ENCODE data around the gene C1orf174. TPM values are rescaled to one million over a fixed set of nuclear protein-coding genes. Genes with fewer than 3 reads are reported as not detected.

The C1orf174 gene
- total RNA-seq, 1 experiment from 2014 or later, result 41.2 TPM

- no peaks in the 10 kb centered on the region for H3K4me1 ChIP-seq (ENCODE audit: control insufficient read depth, insufficient read depth, low read length)
- peaks cover 15% of the 10 kb centered on the region for H3K36me3 ChIP-seq (ENCODE audit: control insufficient read depth, insufficient read depth, low read length)
- POLR2A ChIA-PET, result no interaction called here
- BruUV-seq (replicated peaks), result no TSS peak
- ATAC-seq, result no peak
- H3K27me3 ChIP-seq (ENCODE audit: control insufficient read depth, insufficient read depth, low read length), result no peaks in the 10 kb centered on the region
- in situ Hi-C loops (cut with HindIII; ENCODE audit: low pct_unique_long_range_greater_than_20kb, low sequenced_read_pairs) (no loop called here), intact Hi-C loops (cut with micrococcal nuclease; ENCODE audit: unreplicated experiment) (no loop called here)
- H3K9me3 ChIP-seq (ENCODE audit: control insufficient read depth, insufficient read depth, low read depth, low read length), result no peaks in the 10 kb centered on the region
- CTCF ChIA-PET, result no interaction called here
- H3K4me3 ChIP-seq (ENCODE audit: low read depth in 2 of 2, low read length in 2 of 2), result no peak overlapping the region
- TF ChIP-seq REST (IDR thresholded peaks at IDR 0.05; ENCODE audit: insufficient read depth in 1 of 2, low read depth in 2 of 2, low read length in 1 of 2), result no peak
- TF ChIP-seq POLR2AphosphoS5 (IDR thresholded peaks at IDR 0.05; ENCODE audit: low read depth, low read length), result no peak
- TF ChIP-seq, protein P1, sequence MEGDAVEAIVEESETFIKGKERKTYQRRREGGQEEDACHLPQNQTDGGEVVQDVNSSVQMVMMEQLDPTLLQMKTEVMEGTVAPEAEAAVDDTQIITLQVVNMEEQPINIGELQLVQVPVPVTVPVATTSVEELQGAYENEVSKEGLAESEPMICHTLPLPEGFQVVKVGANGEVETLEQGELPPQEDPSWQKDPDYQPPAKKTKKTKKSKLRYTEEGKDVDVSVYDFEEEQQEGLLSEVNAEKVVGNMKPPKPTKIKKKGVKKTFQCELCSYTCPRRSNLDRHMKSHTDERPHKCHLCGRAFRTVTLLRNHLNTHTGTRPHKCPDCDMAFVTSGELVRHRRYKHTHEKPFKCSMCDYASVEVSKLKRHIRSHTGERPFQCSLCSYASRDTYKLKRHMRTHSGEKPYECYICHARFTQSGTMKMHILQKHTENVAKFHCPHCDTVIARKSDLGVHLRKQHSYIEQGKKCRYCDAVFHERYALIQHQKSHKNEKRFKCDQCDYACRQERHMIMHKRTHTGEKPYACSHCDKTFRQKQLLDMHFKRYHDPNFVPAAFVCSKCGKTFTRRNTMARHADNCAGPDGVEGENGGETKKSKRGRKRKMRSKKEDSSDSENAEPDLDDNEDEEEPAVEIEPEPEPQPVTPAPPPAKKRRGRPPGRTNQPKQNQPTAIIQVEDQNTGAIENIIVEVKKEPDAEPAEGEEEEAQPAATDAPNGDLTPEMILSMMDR (IDR thresholded peaks at IDR 0.05), result no peak
- no peak for TF ChIP-seq TCF7L2 (IDR thresholded peaks at IDR 0.05; ENCODE audit: low read depth, low read length)
- TF ChIP-seq SIN3A (IDR thresholded peaks at IDR 0.05; ENCODE audit: borderline replicate concordance, insufficient read depth, low read depth, low read length), result no peak
- no peak overlapping the region for H3K27ac ChIP-seq (ENCODE audit: low read length)
- DNase-seq (ENCODE audit: low read depth, low spot score), result no peak
Measured at GRCh38 chr1:3890389-3891328, 9.4 kb downstream of the C1orf174 start.

GRCh38 chr1:3889936-3890335 lies 10.1 kb downstream of the C1orf174 start:
- in situ Hi-C loops (cut with HindIII; ENCODE audit: low pct_unique_long_range_greater_than_20kb, low sequenced_read_pairs) (no loop called here), intact Hi-C loops (cut with micrococcal nuclease; ENCODE audit: unreplicated experiment) (no loop called here)
- Histone ChIP-seq H3K27me3 (ENCODE audit: control insufficient read depth, insufficient read depth, low read length) (no peaks in the 10 kb centered on the region), H3K4me3 (ENCODE audit: low read depth in 2 of 2, low read length in 2 of 2) (no peak overlapping the region), H3K4me1 (ENCODE audit: control insufficient read depth, insufficient read depth, low read length) (no peaks in the 10 kb centered on the region), H3K27ac (ENCODE audit: low read length) (no peak overlapping the region), H3K36me3 (ENCODE audit: control insufficient read depth, insufficient read depth, low read length) (peaks cover 15% of the 10 kb centered on the region), H3K9me3 (ENCODE audit: control insufficient read depth, insufficient read depth, low read depth, low read length) (no peaks in the 10 kb centered on the region)
- ChIA-PET POLR2A (interaction anchor here (0.6 kb wide), 1 partner anchor 63 kb away, joined by 3 read pairs; no protein-coding TSS in a partner anchor), CTCF (no interaction called here)
- no TSS peak for BruUV-seq (replicated peaks)
- no peak for TF ChIP-seq SIN3A (IDR thresholded peaks at IDR 0.05; ENCODE audit: borderline replicate concordance, insufficient read depth, low read depth, low read length)
- TF ChIP-seq, protein P1 (IDR thresholded peaks at IDR 0.05), result no peak
- no peak for TF ChIP-seq REST (IDR thresholded peaks at IDR 0.05; ENCODE audit: insufficient read depth in 1 of 2, low read depth in 2 of 2, low read length in 1 of 2)
- TF ChIP-seq TCF7L2 (IDR thresholded peaks at IDR 0.05; ENCODE audit: low read depth, low read length), result no peak
- TF ChIP-seq POLR2AphosphoS5 (IDR thresholded peaks at IDR 0.05; ENCODE audit: low read depth, low read length), result no peak
- DNase-seq (ENCODE audit: low read depth, low spot score), result no peak
- no peak for ATAC-seq

All from Panc1 (cell line).